Calu3 (cell line): Measurements from ENCODE around the gene AHCY. TPM values are rescaled to one million over a fixed set of nuclear protein-coding genes. Genes with fewer than 3 reads are reported as not detected.
"Not testable (repeated sequence)": the region's sequence is repeated elsewhere in the genome, so short reads cannot be mapped to it uniquely, and the experiment has no call there.

Source experiments
- Bru-seq: library from RNA; stranded (reverse); fragments of 400-500 nt; gene quantifications from one replicate; lab custom pipeline; 2021; lab: Mats Ljungman, UMichigan
- BruChase-seq, 2 experiments: library from RNA; stranded (reverse); fragments of 400-500 nt; gene quantifications; one replicate each; lab custom pipeline; 2021; lab: Mats Ljungman, UMichigan
- BruUV-seq: library from RNA; stranded (reverse); fragments of 400-500 nt; replicated peaks from 2 replicates; lab custom pipeline; 2021; lab: Mats Ljungman, UMichigan
- CTCF ChIA-PET: fragments of 300-600 bp; sonication (Branson Sonifier 250); formaldehyde crosslinking; loops from one replicate; lab custom pipeline; 2022; ENCODE audit warnings: antibody characterized with exemption; lab: Charles Lee
- DNase-seq: peaks from one replicate; pipeline ENCODE4 v3.0.0; 2022
- H3K27ac Mint-ChIP-seq: one replicate; pipeline ENCODE4 v1.8.0; 2022; ENCODE audit warnings: mixed read lengths; ENCODE audit not compliant: unreplicated experiment
- H3K27me3 Mint-ChIP-seq: one replicate; pipeline ENCODE4 v1.8.0; 2022; ENCODE audit warnings: mixed read lengths; ENCODE audit not compliant: unreplicated experiment
- H3K36me3 Mint-ChIP-seq: one replicate; pipeline ENCODE4 v1.8.0; 2022; ENCODE audit warnings: mild to moderate bottlenecking, moderate library complexity, mixed read lengths; ENCODE audit not compliant: insufficient read depth, unreplicated experiment
- H3K4me1 Mint-ChIP-seq: one replicate; pipeline ENCODE4 v1.8.0; 2022; ENCODE audit warnings: mild to moderate bottlenecking, low read depth, mixed read lengths; ENCODE audit not compliant: unreplicated experiment
- H3K4me3 Mint-ChIP-seq: one replicate; pipeline ENCODE4 v1.8.0; 2022; ENCODE audit warnings: mild to moderate bottlenecking, low read depth, moderate library complexity, mixed read lengths; ENCODE audit not compliant: unreplicated experiment
- H3K9me3 Mint-ChIP-seq: one replicate; pipeline ENCODE4 v1.8.0; 2022; ENCODE audit warnings: low read depth, mixed read lengths; ENCODE audit not compliant: unreplicated experiment
- intact Hi-C: fragments of 100-400 bp; cut with micrococcal nuclease; formaldehyde crosslinking; loops from one replicate; pipeline ENCODE4 v1.10.0; 2022; ENCODE audit not compliant: unreplicated experiment
- long read RNA-seq: library from polyadenylated mRNA; stranded (forward); transcript quantifications from one replicate; pipeline ENCODE4 v2.0.0, GENCODE V29; 2022
- total RNA-seq: library from RNA; stranded (reverse); gene quantifications from 2 replicates; pipeline ENCODE4 v1.2.3, GENCODE V29; 2022
- TF ChIP-seq, protein P1 (sequence below): fragments of 200-600 bp; IDR thresholded peaks from one replicate; pipeline ENCODE4 v1.8.0; 2022; ENCODE audit warnings: antibody characterized with exemption; ENCODE audit not compliant: unreplicated experiment

AHCY gene
- total RNA-seq (169 and 179 TPM in 2 replicates), Bru-seq, nascent RNA (percentile 75 among the genes with signal in this experiment), BruChase-seq, experiment 1, labeled RNA remaining after a 6-hour chase (percentile 84 among the genes with signal in this experiment), BruChase-seq, experiment 2, labeled RNA remaining after a 2-hour chase (percentile 74 among the genes with signal in this experiment)
- long read RNA-seq, transcript AHCY-201 (10 exons, 2,143 nt) = major isoform, 66 of 100 reads
- long read RNA-seq, partial matches to known transcripts = 14 of 100 reads
- long read RNA-seq, other reads (novel, unspliced or antisense) = 20 of 100 reads

GRCh38 chr20:34302723-34303533 lies at the start of gene AHCY:
Gene AHCY, minus strand, starts transcription at chr20:34303355. Its CDS starts 85 bp downstream, at chr20:34303270.
- Mint-ChIP-seq H3K27me3 (no peaks in the 10 kb centered on the region), H3K9me3 (no peaks in the 10 kb centered on the region), H3K36me3 (peaks cover 20% of the 10 kb centered on the region), H3K4me3 (peak within 1 kb of the TSS; percentile 91), H3K4me1 (no peaks in the 10 kb centered on the region), H3K27ac (peak within 1 kb of the TSS; percentile 89)
- no TSS peak for BruUV-seq
- TF ChIP-seq, protein P1, sequence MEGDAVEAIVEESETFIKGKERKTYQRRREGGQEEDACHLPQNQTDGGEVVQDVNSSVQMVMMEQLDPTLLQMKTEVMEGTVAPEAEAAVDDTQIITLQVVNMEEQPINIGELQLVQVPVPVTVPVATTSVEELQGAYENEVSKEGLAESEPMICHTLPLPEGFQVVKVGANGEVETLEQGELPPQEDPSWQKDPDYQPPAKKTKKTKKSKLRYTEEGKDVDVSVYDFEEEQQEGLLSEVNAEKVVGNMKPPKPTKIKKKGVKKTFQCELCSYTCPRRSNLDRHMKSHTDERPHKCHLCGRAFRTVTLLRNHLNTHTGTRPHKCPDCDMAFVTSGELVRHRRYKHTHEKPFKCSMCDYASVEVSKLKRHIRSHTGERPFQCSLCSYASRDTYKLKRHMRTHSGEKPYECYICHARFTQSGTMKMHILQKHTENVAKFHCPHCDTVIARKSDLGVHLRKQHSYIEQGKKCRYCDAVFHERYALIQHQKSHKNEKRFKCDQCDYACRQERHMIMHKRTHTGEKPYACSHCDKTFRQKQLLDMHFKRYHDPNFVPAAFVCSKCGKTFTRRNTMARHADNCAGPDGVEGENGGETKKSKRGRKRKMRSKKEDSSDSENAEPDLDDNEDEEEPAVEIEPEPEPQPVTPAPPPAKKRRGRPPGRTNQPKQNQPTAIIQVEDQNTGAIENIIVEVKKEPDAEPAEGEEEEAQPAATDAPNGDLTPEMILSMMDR = peak; percentile 7
- DNase-seq = peak; percentile 100
- CTCF ChIA-PET = interaction anchor here (0.6 to 2.6 kb wide), 4 partner anchors 10 to 220 kb away, joined by 3 to 10 read pairs (median 4); partner anchors contain the start of gene ITCH
- intact Hi-C loops = no loop called here

DNA sequence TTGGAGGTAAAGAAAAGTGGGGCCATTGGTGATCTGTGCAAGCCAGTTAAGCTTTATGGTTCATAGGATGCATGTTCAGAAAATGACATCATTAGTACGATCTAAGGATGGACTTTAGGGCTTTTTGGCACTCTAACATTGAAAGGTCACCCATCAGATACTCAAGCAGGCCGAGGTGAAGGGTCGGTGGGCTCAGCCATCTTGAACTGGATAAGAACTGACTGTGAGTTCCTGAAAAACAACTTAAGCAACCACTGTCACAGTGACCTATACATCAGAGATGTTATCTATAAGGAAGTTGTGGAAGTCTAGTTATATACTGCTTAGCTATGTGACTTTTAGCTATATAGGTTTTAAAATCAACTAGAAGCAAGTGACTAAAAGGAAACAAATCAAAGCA lies 46.9 kb upstream of the AHCY start:
- no peaks in the 10 kb centered on the region for H3K9me3 Mint-ChIP-seq
- CTCF ChIA-PET = interaction anchor here (0.6 to 1.7 kb wide), 5 partner anchors 12 to 420 kb away, joined by 3 to 8 read pairs (median 5); partner anchors contain the start of gene ITCH
- H3K36me3 Mint-ChIP-seq = no peaks in the 10 kb centered on the region
- no peak for DNase-seq
- intact Hi-C loops = no loop called here
- peak overlapping the region; percentile 5 for H3K27ac Mint-ChIP-seq
- H3K4me3 Mint-ChIP-seq = no peak overlapping the region
- H3K4me1 Mint-ChIP-seq = peaks cover 13% of the 10 kb centered on the region
- BruUV-seq = no TSS peak
- TF ChIP-seq, protein P1 = no peak
- no peaks in the 10 kb centered on the region for H3K27me3 Mint-ChIP-seq

GRCh38 chr20:34347571-34347970 lies 44.4 kb upstream of the AHCY start:
- TF ChIP-seq, protein P1 = no peak
- no peak overlapping the region for H3K4me3 Mint-ChIP-seq
- no peak overlapping the region for H3K27ac Mint-ChIP-seq
- BruUV-seq = no TSS peak
- H3K36me3 Mint-ChIP-seq = no peaks in the 10 kb centered on the region
- intact Hi-C loops = no loop called here
- CTCF ChIA-PET = interaction anchor here (0.6 to 1.0 kb wide), 2 partner anchors 9 to 122 kb away, joined by 3 read pairs; no protein-coding TSS in a partner anchor
- DNase-seq = no peak
- H3K9me3 Mint-ChIP-seq = no peaks in the 10 kb centered on the region
- H3K4me1 Mint-ChIP-seq = peaks cover 23% of the 10 kb centered on the region
- H3K27me3 Mint-ChIP-seq = no peaks in the 10 kb centered on the region

GRCh38 chr20:34346533-34346865 lies 43.3 kb upstream of the AHCY start:
- CTCF ChIA-PET = interaction anchor here (0.6 to 1.3 kb wide), 3 partner anchors 11 to 393 kb away, joined by 3 to 4 read pairs (median 3); no protein-coding TSS in a partner anchor
- DNase-seq, H3K27me3 Mint-ChIP-seq, BruUV-seq, H3K27ac Mint-ChIP-seq, H3K9me3 Mint-ChIP-seq, intact Hi-C loops, H3K4me3 Mint-ChIP-seq, H3K36me3 Mint-ChIP-seq: not testable (repeated sequence)
- peaks cover 23% of the 10 kb centered on the region for H3K4me1 Mint-ChIP-seq

DNA sequence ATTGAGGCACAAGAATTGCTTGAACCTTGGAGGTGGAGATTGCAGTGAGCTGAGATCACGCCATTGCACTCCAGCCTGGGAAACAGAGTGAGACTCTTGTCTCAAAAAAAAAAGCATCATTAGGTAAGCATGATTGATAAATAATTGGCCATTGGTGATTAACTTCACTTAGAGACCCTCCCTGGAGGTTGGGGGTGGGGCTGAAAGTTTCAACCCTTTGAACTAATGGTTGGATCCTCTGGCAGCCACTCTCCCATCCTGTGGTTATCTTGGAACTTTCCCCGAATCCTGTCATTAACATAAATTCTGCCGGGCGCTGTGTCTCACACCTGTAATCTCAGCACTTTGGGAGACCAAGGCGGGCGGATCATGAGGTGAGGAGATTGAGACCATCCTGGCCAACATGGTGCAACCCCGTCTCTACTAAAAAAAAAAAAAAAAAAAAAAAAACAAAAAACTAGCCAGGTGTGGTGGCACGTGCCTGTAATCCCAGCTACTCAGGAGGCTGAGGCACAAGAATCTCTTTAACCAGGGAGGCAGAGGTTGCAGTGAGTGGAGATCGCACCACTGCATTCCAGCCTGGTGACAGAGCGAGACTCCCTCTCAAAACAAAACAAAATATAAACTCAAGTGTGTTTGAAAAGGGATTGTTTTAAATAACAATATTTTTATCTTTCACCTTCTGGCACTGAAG lies 42.8 kb upstream of the AHCY start:
- H3K4me1 Mint-ChIP-seq = peaks cover 23% of the 10 kb centered on the region
- H3K4me3 Mint-ChIP-seq, DNase-seq, H3K9me3 Mint-ChIP-seq, H3K36me3 Mint-ChIP-seq, intact Hi-C loops, H3K27ac Mint-ChIP-seq, H3K27me3 Mint-ChIP-seq, BruUV-seq: not testable (repeated sequence)
- CTCF ChIA-PET = interaction anchor here (0.6 to 1.3 kb wide), 4 partner anchors 10 to 393 kb away, joined by 3 to 4 read pairs (median 4); no protein-coding TSS in a partner anchor
